Panc1 (cell line): ENCODE results near the gene SERTAD4.

Source experiments
- POLR2AphosphoS5 ChIP-seq: IDR thresholded peaks from 2 replicates; pipeline ENCODE4 v1.6.1; 2012; ENCODE audit warnings: mild to moderate bottlenecking, low read depth, low read length, moderate library complexity
- SIN3A ChIP-seq: IDR thresholded peaks from 2 replicates; pipeline ENCODE4 v1.6.1; 2012; ENCODE audit warnings: low read depth, mild to moderate bottlenecking, low read length, moderate library complexity, borderline replicate concordance; ENCODE audit not compliant: insufficient read depth
- TF ChIP-seq, protein P1 (sequence below): fragments of 450-650 bp; IDR thresholded peaks from 2 replicates; pipeline ENCODE4 v1.5.1; 2017; ENCODE audit warnings: mild to moderate bottlenecking
- TF ChIP-seq, protein P2 (sequence below), 2 experiments: IDR thresholded peaks; 2 replicates each; pipeline ENCODE4 v1.6.1; 2011 to 2012; ENCODE audit warnings: low read depth in 2 of 2, control low read depth in 1 of 2, low read length in 1 of 2, mild to moderate bottlenecking in 1 of 2, moderate library complexity in 1 of 2; ENCODE audit not compliant: insufficient read depth in 1 of 2

DNA sequence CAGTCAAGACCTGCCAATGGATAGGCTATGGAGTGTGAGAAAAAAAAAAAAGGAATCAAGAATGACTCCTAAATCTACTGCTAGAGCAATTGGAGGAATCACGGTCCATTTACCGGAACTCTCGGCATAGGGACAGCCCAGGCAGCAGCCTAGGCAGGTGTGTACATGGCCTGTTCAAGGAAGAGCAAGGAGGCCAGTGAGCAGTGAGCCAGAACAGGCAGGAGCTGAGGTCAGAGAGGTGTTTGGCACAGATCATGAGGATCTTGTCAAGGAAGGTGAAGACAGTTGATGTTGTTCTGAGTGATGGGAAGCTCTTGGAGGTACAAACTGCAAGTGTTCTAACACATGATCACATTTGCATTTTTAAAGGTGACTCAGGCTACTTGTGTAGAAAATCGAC, 55.5 kb downstream of the SERTAD4 start:
- TF ChIP-seq, protein P1, sequence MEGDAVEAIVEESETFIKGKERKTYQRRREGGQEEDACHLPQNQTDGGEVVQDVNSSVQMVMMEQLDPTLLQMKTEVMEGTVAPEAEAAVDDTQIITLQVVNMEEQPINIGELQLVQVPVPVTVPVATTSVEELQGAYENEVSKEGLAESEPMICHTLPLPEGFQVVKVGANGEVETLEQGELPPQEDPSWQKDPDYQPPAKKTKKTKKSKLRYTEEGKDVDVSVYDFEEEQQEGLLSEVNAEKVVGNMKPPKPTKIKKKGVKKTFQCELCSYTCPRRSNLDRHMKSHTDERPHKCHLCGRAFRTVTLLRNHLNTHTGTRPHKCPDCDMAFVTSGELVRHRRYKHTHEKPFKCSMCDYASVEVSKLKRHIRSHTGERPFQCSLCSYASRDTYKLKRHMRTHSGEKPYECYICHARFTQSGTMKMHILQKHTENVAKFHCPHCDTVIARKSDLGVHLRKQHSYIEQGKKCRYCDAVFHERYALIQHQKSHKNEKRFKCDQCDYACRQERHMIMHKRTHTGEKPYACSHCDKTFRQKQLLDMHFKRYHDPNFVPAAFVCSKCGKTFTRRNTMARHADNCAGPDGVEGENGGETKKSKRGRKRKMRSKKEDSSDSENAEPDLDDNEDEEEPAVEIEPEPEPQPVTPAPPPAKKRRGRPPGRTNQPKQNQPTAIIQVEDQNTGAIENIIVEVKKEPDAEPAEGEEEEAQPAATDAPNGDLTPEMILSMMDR: no peak
- TF ChIP-seq, protein P2, sequence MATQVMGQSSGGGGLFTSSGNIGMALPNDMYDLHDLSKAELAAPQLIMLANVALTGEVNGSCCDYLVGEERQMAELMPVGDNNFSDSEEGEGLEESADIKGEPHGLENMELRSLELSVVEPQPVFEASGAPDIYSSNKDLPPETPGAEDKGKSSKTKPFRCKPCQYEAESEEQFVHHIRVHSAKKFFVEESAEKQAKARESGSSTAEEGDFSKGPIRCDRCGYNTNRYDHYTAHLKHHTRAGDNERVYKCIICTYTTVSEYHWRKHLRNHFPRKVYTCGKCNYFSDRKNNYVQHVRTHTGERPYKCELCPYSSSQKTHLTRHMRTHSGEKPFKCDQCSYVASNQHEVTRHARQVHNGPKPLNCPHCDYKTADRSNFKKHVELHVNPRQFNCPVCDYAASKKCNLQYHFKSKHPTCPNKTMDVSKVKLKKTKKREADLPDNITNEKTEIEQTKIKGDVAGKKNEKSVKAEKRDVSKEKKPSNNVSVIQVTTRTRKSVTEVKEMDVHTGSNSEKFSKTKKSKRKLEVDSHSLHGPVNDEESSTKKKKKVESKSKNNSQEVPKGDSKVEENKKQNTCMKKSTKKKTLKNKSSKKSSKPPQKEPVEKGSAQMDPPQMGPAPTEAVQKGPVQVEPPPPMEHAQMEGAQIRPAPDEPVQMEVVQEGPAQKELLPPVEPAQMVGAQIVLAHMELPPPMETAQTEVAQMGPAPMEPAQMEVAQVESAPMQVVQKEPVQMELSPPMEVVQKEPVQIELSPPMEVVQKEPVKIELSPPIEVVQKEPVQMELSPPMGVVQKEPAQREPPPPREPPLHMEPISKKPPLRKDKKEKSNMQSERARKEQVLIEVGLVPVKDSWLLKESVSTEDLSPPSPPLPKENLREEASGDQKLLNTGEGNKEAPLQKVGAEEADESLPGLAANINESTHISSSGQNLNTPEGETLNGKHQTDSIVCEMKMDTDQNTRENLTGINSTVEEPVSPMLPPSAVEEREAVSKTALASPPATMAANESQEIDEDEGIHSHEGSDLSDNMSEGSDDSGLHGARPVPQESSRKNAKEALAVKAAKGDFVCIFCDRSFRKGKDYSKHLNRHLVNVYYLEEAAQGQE (IDR thresholded peaks at IDR 0.05; ENCODE audit: insufficient read depth in 1 of 2, low read depth in 2 of 2, low read length in 1 of 2): no peak
- TF ChIP-seq SIN3A (no peak), POLR2AphosphoS5 (no peak)
